Islet precursor cell (in vitro differentiated cells): ENCODE results near the gene IL20.

Source experiments
- DNase-seq: peaks from one replicate; pipeline ENCODE4 v3.0.0-alpha.2; 2018

Gene IL20

DNA sequence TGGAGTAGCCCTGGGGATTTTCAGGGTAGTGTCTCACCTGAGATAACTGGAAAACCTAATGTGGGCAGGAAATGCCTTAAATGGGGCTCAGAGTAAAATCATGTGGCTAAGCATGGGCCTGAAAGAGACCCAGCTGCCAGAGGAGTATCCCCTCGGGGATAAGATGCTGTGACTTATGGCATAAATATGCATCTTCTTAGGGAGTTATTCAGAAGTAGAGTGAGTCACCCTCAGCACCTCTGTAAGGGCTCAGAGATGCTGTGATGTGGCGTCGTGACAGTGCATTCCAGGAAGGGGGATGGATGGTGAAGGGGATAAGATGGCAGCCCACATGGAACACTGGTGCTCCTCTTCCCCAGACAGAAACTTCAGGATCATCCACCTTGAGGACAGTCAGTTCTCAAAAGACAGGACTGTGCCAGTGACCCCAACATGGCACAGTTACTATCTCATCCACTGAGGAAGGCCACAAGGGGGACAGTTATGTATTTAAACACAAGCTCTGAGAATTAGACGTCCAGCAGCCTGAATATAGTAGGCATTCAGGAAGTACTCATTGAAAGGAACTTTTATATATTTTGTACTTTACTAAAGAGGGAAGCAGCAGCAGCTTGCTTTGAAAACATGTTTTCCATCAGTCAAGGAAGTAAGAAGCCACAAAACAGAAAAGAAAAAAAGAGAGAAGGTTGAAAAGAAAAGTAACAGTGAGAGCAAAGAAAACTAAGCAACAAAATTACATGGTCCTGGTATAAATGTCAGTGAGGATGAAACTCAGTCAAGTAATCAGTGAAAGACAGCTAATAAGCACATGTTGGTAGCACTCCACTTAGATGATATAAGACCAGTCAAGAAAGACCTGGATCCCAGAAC, 40.1 kb downstream of the IL20 start:
- DNase-seq, result peak; percentile 88

DNA sequence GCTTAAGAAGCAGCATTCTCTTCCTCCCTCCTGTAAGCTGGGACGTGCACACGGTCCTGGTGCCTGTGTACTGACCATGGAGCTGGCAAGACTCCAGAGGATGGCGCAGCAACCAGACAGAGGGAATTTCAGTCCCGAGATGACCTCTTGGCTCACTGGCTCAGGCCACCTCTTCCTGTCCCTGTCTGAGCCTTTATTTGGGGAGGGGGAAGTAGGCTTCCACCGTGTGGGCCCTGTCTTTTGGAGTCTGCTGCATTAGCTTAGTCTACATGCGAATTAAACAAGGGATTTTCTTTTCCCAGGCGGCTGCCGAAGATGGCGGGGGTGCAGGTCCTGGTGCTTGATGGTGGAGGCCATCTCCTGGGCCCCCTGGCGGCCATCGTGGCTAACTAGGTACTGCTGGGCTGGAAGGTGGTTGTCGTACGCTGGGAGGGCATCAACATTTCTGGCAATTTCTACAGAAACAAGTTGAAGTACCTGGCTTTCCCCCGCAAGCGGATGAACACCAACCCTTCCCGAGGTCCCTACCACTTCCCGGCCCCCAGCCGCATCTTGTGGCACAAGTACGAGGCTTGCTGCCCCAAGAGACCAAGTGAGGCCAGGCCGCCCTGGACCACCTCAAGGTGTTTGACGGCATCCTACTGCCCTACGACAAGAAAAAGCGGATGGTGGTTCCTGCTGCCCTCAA, 42.0 kb downstream of the IL20 start:
- no peak for DNase-seq

- peak; percentile 74 for DNase-seq
Measured at GRCh38 chr1:206908038-206908437, 42.6 kb downstream of the IL20 start.

GRCh38 chr1:206909161-206909882, 43.9 kb downstream of the IL20 start:
- peak; percentile 82 for DNase-seq

- DNase-seq, result no peak
Measured at GRCh38 chr1:206909883-206910318, 44.5 kb downstream of the IL20 start.

DNA sequence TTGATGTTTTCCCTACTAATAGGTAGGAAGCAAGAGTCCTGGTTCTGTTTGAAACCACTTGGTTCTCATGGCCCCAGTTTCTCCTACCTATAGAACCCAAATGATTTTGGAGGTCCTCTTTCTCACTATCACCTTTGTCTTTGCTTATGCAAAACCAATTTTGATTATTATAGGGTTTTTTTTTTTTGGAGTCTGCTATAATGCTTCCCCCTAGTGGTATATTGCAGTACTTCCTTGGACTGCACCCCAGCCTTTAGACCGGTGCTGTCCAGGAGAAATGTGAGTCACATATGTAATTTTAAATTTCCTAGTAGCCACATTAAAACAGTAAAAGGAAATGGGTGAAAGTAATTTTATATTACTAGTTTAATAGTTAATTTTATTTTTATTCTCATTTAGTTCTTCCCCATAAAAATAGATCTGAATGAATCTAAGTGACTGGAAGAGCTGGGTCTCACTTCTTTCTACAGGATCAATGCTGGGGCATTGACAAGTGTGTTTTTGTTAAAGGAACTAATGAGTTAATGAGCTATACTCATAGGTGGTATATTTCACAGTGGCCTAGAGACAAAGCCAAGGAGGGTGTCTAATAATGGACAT, 45.7 kb downstream of the IL20 start:
- no peak for DNase-seq

- peak; percentile 87 for DNase-seq
Measured at GRCh38 chr1:206912445-206913095, 47.1 kb downstream of the IL20 start.

GRCh38 chr1:206913766-206914537, 48.5 kb downstream of the IL20 start:
- DNase-seq, result no peak

DNA sequence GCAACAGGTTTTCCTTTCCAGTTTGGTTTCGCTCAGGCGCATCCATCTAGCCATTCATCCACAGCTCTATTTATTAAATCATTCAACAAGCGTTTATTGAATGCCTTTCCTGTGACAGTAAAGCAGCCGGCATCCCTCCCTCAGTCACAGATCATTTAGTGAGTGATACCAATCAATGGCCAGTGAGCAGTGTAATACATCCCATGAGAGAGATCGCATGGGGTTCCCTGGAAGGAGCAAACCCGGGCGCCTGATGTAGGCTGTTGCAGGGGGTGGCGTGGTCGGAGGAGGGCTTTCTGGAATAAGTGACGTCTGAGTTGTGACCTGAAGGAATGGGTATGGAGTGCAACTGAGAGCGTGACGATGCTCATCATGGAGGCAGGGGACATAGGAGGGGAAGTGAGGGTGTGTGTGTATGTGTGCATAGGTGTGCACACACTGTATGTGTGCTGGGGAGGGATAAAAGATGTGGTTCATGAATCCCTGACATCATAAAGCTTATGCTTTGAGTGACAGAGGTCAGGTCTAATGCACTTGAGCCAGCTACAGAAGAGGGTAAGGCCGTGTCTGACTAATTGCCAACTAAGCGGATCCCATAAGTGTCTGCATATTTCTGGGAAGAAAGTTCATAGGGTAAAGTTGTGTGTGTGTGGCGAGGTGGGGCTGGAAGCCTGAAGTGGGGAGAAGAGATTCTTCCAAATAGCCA, 49.8 kb downstream of the IL20 start:
- no peak for DNase-seq

DNA sequence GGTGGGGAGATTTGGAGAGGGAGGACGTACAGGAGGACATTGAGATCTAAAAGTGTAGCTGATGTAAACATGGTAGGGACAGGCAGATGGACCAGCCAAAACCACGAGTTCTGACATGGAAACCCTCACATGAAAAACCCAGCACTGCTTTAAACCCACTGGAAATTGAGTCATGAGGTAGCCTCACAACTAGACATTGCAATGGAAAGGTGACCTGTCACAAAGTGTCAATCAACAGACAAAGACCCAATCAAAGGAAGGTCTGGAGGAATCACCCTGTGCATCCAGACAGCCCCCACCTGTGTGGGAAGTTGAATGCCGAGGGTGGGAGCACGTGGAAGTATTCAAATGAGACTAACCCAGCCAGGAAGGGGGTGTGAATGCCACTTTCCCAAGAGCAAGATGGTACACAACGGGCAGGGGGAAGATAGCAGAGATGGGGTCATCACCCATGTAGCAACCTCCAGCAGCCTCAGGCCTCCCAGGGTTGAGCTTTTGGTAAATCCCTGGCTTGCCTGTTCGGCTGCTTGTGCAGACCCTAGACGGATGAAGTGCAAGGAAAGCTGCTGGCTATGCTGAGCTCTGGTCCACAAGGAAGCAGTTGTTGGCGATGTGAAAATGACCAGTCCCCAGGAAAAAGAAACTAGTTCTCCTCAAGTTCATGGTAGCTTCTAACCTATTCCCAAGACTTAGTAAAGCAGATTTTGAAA, 50.7 kb downstream of the IL20 start:
- DNase-seq, result no peak

- DNase-seq, result no peak
Measured at GRCh38 chr1:206918076-206918475, 52.7 kb downstream of the IL20 start.
